CD4-positive, alpha-beta T cell treated with Interleukin-1 beta for 1 hour (primary cell): ENCODE results near the gene CARTPT.

ENCODE experiments used
- DNase-seq, 2 donors: peaks; one replicate each; pipeline ENCODE4 v3.0.0-alpha.2; 2020 to 2022

CARTPT gene

DNA sequence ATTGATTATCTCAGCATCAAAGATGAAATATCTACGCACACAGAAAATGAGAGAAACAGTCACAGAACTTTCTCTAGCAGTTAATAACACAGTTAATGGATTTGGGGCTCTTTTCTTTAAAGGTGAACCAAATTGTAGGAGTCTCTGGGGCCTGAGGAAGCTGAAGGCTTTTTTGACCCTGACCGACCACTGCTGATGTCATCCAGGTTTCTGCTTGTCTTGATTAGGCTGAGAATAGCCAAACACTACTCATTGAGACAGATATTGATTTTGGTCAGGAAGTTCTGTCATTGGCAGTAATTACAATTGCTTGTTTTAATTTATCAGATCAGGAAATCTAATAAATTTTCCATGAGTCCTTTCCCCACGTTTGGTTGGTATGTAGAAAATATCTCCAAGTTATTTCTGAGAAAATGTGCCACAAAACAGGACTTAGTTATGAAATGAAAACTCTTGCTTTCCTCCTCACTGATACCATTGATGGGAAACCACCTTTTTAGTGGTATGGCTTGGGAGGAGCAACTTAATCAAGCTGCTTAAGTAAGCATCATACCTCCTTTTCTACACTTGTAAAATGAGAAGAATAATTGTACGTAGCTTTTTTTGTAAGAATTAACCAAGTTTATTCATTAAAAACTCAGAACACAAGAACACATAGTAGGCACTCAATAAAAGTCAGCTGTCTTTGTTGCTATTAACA is 19.7 kb downstream of the CARTPT start:
- DNase-seq = no peak

- DNase-seq = no peak
Measured at GRCh38 chr5:71740015-71740753, 21.1 kb downstream of the CARTPT start.

DNA sequence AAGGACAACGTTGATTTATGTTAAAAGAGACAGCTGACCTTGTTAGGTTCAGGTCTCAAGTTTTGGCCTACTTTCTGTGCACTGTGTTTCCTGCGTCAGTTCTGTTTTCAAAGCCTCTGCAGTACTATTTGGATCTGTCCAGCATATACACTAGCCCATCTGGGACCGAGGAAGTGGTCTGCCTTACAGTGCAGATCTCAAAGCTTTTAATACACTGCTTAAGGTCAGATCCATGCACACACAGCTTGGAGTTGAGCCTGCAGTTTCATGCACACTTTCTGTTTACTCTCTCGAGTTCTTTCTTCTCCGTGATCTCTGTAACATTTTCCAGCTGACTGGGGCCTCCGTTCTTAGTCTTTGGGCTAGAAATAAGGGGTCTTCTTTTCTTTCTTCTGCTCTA is 24.1 kb downstream of the CARTPT start:
- DNase-seq = no peak

- DNase-seq = no peak
Measured at GRCh38 chr5:71744009-71744790, 25.1 kb downstream of the CARTPT start.

- no peak for DNase-seq
Measured at GRCh38 chr5:71747182-71747581, 28.1 kb downstream of the CARTPT start.

DNA sequence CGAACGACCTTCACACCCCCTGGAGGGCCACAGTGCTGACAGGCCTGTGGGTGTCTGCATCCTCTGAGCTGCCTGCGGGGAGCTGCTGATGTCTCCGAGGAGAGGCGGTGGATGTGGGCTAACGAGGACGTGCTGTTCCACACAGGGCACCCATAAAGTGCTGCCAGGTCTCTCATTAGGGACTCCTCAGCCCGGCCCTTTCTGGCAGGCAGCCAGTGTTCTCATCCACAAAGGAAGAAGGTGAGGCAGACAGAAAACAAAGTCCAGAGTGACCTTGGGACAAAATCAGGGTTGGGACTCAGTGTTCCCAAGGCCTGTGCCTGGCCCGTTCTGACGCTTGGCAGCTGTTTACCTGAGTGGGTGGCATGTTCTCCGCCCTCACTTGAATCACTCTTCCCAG is 29.3 kb downstream of the CARTPT start:
- DNase-seq = no peak

GRCh38 chr5:71751422-71751821 is 32.3 kb downstream of the CARTPT start:
- no peak for DNase-seq

DNA sequence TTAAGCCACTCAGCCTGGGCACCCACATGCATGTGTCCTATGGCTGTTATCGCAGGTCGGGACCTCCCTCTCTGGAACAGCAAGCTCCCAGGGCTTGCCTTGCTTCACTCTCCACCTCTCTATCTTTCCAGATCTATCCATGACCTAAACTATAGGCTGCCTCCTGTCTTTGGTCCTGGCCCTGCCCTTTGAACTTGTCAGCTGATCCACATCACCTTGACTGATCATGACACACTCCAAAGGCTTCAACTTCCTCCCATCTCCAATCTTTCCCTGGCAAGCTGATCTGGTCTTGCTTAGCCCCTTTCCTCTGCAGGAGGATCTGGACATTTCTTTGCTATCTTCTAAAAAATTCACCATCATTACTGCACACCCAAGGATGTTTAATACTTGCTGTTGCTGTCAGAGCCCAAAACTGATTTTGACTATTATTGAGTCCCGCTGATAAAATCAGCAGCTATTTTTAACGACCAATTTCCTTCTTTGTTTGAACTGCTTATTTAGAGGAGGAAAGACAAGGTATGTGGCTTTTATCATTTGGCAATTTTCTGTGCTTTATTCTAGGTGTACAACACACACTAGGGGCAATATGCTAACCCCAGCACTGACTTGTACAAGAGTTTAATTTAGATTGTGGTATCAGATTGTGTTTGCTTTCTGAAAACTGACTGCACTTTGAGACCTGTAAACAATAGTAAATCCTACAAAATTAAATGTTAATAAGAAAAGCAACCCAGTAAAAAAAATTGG is 33.5 kb downstream of the CARTPT start:
- no peak for DNase-seq

DNA sequence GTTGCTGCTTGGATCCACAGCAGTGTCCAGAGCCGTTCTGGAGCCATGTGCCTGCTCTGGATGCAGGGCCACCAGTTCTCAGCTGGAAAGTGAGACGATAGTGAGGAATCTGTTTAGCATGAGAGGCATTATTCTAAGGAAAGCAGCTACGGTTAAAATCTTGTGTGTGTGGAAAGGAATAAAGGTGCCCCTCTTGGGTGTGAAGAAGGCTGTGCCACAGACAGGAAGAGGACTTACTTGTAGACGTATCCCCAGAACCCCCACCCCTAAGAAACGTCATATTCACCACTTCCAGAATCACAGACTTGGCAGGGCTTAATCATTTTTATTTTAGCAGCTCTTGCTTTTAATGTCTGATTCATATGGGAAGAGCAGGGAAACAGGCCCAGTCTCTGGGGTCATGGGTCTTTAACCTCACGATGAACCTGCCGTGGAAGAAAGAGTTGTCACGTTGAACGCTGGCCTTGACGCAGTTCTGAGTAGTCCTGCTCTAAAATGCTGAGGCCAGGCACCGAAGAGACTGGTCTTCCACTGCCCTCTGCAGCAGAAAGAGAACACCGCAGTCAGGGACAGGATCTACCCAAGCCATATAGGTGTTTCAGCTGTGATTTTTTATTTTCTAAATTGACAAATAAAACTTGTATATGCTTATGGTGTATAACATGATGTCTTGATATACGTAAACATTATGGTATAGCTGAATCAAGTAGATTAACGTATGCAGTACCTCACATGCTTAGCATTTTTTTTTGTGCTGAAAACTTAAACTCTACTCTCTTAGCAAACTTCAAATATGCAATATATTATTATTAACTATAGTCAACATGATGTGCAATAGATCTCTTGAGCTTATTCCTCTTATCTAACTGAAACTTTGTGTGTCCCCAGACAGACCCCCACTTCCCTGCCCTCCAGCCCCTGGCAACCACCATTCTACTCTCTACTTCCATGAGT is 38.8 kb downstream of the CARTPT start:
- peak; percentile 19 to 44 for DNase-seq

DNA sequence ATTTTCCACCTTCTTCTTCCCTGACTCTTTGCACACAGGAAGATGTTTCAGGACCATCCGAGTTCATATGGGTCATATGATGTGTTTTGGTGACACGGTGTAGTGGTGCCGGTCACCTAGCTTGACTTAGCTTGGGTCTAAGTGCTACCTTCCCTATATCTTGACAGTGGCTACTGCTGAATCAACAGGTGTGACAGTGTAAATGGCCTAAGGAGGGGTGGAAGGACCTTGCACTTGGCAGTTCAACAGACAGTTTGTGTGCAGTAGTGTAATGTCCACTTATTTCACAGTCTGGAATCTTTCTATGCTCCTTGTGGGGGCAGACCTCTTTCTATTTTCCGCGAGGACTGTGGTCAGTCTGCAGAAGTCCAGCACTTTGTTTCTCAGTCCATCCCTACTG is 43.8 kb downstream of the CARTPT start:
- DNase-seq = no peak

GRCh38 chr5:71767661-71768060 is 48.6 kb downstream of the CARTPT start:
- DNase-seq = no peak

- no peak for DNase-seq
Measured at GRCh38 chr5:71769287-71769686, 50.2 kb downstream of the CARTPT start.

GRCh38 chr5:71770381-71770780 is 51.3 kb downstream of the CARTPT start:
- no peak for DNase-seq
